Measurements from ENCODE around the gene ZCCHC8.

DNA sequence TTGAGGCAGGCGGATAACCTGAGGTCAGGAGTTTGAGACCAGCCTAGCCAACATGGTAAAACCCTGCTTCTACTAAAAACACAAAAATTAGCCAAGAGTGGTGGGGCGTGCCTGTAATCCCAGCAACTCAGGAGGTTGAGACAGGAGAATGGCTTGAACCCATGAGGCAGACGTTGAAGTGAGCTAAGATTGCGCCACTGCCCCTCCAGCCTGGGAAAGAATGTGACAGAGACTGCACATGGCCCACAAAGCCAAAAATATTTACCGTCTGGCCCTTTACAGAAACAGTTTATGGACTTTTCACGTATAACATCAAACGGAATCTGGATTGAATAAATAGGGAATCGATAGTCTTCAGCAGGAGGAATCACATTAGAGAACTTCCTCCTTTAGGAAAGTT, 22.5 kb upstream of the ZCCHC8 start:
- TF ChIP-seq, protein P1, sequence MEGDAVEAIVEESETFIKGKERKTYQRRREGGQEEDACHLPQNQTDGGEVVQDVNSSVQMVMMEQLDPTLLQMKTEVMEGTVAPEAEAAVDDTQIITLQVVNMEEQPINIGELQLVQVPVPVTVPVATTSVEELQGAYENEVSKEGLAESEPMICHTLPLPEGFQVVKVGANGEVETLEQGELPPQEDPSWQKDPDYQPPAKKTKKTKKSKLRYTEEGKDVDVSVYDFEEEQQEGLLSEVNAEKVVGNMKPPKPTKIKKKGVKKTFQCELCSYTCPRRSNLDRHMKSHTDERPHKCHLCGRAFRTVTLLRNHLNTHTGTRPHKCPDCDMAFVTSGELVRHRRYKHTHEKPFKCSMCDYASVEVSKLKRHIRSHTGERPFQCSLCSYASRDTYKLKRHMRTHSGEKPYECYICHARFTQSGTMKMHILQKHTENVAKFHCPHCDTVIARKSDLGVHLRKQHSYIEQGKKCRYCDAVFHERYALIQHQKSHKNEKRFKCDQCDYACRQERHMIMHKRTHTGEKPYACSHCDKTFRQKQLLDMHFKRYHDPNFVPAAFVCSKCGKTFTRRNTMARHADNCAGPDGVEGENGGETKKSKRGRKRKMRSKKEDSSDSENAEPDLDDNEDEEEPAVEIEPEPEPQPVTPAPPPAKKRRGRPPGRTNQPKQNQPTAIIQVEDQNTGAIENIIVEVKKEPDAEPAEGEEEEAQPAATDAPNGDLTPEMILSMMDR (conservative IDR thresholded peaks at IDR 0.05; ENCODE audit: low read depth, low read length) = no peak
- no peak for TF ChIP-seq EZH2 (IDR thresholded peaks at IDR 0.05; ENCODE audit: borderline replicate concordance, low read depth, low read length, poor library complexity, severe bottlenecking)
